HG03045 (cell line): ENCODE results near the gene CNOT4.
"Not testable (repeated sequence)": the region's sequence is repeated elsewhere in the genome, so short reads cannot be mapped to it uniquely, and the experiment has no call there.

Experiments
- ATAC-seq: cut with Tn5 transposase; IDR thresholded peaks from one replicate; pipeline ENCODE4 v1.9.1; 2021; ENCODE audit warnings: mild to moderate bottlenecking, moderate library complexity; ENCODE audit not compliant: unreplicated experiment

Gene CNOT4

DNA sequence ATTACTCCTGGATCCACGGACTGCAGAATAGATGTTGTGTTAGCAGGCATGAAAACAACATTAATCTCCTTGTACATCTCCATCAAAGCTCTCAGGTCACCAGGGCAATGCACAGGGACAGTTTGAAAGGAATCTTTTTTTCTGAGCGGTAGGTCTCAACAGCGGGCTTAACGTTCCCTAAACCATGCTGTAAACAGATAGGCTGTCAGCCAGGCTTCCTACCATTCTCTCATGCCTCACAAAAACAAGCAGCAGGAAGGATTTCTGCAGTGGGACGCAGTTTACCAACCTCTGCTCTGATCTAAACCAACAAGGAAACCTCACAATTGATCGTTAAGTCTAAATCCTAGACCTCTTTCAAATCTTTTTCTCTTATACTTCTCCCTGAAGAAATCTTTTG lies 50.8 kb downstream of the CNOT4 start:
- ATAC-seq: no peak

DNA sequence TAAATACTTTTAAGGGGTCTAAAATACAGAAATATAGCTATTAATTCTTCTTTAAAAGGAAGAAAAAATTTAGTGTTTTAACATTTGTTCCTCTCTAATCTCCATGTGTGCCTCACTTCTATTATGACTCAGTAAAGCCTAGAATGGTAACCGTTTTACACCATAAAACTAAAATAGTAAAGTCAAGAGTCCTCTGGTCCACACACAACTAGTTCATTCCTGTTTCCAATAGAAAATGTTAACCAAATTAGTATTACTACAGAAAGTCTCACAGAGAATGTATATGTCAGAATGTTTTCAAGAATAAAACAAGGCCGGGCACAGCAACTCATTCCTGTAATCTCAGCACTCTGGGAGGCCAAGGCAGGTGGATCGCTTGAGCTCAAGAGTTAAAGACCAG lies 55.8 kb downstream of the CNOT4 start:
- no peak for ATAC-seq

DNA sequence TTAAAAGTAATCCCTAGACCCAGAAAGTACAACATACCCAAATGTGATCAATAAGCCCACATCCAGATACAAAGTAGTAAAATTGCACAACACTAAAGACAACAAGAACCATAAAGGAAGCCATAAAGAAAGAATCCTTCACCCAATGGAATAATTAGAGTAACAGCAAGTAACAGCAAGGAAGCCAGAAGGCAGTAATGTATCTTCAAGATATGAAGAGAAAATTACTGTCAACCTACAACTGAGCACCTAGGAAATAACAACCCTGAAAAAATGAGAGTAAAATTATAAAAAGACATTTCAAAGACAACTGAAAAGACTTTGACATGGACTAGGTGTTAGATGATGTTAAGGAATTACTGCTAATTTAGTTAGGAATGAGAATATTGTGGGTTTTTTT lies 60.5 kb downstream of the CNOT4 start:
- ATAC-seq: no peak

DNA sequence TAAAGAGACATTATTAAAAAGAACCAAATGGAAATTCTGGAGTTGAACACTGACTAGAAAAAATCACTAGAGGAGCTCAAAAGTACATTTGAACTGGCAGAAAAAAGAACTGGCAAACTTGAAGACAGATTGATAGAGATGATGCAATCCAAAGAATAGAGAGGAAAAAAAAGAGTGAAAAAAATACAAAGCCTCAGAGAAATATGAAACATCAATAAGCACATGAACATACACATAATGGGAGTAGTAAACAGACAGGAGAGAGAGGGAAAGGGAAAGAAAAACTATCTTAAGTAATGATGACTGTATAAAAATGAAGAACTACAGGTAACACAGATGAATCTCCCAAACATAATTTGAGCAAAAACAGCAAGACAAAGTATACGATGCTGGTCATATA lies 61.1 kb downstream of the CNOT4 start:
- ATAC-seq: no peak

DNA sequence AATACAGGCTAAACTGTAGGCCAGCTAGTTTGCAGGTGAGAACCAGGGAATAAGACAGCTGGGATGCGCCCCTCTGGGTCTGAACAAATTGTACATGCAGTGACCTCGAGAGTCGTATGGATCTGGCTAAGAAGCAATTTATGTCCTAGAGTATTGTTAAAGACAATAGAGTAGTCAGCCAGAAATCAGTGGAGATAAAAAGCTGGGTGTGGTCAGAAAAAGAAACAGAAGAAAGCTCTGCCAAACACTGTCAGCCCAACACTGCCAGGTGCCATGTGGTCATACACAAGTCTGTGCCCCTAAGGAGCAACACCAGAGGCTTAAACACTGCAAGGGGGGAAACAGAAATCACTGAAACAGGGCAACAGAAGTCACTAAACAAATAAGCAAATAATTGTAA lies 62.2 kb downstream of the CNOT4 start:
- no peak for ATAC-seq

DNA sequence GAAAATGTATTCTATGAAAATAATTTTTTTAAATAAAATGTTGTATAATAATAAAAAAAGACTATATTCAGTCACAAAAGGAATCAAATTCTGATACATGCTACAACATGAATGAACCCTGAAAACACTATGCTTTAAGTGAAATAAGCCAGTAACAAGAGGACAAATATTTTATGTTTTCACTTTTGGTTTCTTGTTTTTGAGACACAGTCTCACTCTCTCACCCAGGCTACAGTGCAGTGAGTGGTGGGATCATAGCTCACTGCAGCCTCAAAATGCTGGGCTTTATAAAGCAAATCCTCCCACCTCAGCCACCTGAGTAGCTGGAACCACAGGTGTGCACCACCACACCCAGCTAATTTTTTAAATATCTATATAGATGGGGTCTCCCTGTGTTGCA lies 64.2 kb downstream of the CNOT4 start:
- no peak for ATAC-seq

DNA sequence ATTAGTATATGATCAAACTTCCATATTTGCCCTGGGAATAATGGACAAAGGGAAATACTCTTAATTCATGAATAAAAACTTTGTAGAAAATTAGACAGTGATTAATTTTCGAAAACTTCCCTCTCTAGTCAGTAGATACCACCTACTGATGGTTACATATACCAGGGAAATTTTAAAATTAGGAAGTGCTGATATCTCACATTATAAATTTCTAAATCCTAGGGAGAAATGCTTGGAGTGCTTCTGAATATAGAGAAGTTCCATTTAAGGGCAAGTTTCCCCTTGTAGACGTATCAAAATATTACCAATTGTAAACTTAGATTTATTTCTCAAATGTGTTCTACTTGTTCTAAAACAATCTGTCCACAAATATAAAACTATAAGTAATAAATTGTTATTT lies 64.6 kb downstream of the CNOT4 start:
- not testable (repeated sequence) for ATAC-seq

DNA sequence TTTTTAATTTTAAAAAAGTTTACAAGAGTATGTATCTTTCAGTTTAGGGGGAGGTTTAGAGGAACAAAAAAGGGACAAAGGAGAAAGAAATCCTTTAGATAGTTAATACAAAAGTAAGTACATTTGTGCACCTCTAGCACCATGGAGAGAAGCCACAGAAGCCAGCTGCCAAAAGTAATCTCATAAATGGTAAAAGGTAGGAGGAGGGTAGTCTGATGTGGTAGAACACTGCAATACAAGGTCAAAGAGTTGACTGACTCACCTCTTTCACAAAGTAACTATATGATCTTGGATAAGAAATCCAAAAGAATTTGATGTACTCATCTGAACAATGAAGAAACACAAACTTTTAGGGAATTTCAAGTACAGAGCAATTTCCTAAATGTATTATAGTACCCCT lies 68.1 kb downstream of the CNOT4 start:
- no peak for ATAC-seq

DNA sequence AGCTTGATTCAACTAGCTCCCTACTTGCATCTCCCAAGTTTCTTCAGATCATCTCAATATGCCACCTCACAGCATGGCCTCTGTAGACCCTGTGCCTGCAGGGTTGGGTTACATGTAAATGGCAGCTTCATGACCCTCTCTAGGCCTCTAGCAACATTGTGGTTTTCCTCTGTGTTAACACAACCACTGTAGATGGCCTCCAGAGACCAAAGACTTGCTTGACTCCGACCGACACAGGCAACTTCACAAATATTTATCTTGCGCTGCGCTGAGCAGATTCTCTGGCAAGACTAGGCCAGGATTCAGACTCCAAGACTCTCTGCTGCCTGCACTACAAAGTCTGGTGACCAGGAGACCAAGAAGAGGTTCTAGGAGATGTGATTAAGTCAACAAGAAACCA lies 75.9 kb downstream of the CNOT4 start:
- no peak for ATAC-seq

DNA sequence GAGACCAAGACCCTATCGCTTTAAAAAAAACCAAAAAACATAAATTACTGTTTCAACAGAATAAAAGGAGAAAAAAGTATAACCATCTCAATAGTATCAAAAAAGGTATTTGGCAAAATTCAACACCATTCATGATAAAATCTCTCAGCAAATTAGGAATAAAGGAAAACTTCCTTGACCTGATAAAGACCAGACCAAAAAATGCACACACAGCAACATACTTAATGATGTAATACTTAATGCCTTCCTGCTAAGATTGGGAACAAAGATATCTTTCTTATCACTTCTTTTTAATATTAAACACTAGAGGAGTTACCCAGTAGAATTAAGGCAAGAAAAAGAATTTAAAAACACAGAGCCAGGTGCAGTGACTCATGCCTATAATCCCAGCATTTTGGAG lies 79.3 kb downstream of the CNOT4 start:
- no peak for ATAC-seq

DNA sequence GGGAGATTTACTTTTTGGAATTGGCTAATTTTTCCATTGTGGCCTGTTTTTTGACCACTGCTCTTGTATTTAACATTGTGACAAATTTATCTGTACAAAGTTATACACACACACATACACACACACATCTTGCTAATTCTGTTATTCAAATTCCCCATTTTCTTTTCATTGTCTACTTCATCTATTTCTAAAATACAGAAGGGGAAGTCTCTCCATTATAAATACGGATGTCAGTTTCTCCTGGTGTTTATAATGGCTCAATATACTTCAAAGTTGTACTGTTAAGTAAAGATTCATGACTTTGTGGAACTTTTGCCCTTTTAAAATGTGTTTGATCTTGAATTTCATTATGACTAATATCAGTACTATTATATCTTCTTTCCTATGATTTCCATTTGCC lies 81.0 kb downstream of the CNOT4 start:
- ATAC-seq: no peak

DNA sequence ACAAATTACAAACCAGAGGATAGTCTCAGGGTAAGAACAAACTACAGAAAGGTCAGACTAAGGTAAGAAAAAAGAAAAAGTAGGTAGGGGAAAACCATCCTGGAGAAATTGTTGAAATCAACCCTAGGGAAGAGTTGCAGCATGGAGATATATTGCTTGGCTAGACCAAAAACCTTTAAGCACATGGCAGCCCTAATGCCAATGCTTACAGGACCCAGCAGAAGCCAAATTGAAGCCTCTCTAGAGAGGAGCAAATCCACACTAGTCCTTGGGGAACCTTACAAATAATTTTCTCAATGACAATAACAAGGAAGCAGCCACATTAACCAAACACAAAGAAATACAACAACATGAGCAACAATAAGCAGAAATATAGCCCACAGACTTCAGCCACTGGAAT lies 81.9 kb downstream of the CNOT4 start:
- no peak for ATAC-seq

DNA sequence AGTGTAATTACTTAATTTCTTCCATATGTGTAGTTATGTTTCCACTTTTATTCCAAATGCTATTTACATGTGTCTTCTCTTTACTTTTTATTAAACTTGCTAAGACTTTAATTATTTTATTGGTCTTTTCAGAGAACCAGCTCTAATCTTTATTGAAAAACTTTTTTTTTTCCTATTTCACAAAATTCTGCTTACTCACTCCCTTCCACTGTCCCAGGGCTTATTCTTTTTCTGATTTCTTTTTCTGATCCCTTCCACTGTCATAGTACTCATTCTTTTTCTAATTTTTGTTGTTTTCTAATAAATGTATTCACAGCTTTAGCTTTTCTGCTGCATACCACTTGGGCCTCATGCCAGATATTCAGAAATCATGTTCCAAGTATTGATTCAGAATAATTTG lies 82.7 kb downstream of the CNOT4 start:
- no peak for ATAC-seq

DNA sequence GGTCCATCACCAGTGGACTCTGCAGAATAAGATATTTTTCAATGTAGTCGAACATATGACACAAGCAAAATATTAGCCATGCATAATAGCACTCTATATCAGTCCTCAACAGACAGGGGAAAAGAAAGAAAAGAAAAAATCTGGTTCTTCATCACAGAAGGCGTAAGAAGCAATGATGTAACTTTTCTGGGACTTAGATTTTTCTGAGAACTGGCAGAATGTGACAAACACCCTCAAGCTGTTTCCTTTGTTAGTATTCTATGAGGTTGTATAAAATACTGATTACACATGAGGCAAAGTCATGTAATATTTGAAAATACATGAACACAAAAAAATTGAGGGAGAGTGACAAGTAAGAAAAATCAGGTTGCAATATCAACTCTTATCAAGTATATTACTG lies 84.9 kb downstream of the CNOT4 start:
- no peak for ATAC-seq

DNA sequence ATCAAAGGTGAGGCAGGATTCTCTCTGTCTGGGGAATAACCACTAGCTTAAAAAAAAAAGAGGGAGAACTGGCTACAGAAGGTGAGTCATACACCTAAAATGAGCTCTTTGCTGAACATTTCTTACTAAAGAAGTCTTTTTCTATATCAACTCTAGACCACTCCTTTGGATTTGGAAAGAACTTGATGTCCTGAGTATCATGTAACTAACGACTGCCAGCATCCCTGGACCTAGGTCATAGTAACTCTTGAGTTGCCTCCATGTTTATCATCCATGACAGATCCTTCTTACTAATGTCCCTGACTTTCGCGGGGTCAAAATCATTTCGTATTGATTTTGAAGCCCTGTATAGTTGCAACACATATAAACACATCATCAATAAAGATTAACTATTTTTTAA lies 89.1 kb downstream of the CNOT4 start:
- no peak for ATAC-seq

DNA sequence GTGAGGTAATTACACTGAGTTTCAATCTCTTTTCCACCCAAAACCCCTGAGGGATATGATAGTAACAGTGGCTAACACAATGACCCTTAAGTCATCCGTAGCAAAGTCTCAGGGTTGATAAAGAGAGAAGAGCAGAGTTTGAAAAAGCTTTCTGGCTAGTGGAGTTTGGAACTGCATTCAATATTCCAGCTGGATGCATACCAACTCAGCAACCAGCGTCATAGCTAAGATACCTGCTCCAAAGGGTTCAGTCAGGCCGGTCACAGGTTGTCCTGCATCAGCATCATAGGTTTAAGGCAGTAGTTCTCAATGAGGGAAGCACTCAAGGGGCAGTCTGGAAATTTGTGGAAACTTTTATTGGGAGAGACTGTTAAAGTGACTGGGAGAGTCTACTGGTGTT lies 93.5 kb downstream of the CNOT4 start:
- no peak for ATAC-seq

DNA sequence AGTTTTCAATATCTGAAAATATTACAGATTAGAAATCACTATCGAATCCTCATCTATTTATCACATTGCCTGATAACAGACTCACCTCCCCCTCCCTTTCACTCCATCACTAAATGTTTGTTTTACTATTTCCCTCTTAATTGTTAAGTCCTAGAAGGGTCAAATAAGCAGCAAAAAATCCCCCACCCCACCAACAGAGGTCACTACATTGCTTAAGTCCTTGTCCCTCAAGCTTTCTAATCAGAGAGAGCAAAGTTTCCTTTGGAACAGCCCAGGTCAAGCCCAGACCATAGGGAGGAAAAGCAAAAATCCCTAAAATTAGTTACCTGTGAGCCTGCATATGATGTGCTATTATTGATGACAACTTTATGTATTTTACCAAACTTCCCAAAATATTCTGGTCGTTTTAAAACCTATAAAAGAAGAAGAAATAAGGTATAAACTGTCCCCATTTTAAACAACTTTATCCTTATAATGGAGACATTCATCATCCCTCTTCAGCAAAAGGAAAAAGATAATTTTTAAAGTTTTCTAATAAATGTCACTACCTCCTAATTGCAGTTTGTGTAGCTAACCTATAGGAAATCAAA lies 95.0 kb downstream of the CNOT4 start:
- ATAC-seq: no peak

DNA sequence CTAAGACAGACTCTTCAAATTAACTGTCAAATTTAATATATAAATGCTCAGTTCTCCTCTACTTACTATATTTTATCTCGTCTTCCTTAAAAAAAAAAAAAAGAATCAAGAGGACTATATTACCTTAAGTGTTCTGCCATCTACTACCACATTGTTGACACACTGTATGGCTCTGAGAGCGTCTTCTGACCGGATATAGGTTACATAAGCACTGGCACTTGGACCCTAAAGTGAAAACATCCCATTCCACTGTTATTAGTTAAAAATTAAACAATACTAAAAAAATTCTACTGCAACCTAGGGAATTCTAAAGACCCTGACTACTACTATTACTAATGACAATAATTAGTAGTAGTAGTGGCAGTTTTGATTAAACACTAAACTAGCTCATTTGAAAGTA lies 95.7 kb downstream of the CNOT4 start:
- no peak for ATAC-seq

DNA sequence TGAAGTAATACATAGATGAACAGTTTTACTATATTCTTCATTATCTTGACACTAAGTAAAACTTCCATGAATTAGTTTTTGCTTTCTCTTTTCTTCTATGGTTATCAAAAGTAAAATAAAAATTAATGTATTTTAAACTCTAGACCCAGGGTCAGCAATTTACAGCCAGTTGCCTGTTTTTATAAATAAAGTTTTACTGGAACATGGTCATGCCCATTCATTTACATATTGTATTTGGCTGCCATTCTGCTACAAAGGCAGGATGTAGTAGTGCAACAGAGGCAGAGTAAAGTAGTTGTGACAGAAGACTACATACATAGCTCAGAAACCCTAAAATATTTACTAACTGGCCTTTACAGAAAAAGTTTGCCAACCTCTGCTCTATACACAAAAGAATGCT lies 98.8 kb downstream of the CNOT4 start:
- no peak for ATAC-seq

DNA sequence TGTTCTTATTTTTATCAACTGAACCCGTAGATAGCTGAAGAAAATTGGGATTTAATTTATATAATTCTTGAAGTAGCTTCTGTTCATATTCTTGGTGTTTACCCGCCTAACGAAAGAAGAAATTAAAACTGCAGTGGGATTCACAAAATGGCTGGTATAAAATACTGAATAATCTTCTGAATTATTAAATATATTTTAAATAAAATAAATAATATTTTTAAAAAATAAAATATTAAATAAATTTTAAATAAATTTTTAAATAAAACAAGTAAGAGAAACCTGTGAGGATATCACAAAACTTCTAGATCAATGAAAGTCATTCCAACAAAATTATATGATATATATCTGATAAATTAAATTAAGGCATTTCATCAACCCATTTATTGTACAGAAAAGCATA lies 99.4 kb downstream of the CNOT4 start:
- ATAC-seq: no peak

DNA sequence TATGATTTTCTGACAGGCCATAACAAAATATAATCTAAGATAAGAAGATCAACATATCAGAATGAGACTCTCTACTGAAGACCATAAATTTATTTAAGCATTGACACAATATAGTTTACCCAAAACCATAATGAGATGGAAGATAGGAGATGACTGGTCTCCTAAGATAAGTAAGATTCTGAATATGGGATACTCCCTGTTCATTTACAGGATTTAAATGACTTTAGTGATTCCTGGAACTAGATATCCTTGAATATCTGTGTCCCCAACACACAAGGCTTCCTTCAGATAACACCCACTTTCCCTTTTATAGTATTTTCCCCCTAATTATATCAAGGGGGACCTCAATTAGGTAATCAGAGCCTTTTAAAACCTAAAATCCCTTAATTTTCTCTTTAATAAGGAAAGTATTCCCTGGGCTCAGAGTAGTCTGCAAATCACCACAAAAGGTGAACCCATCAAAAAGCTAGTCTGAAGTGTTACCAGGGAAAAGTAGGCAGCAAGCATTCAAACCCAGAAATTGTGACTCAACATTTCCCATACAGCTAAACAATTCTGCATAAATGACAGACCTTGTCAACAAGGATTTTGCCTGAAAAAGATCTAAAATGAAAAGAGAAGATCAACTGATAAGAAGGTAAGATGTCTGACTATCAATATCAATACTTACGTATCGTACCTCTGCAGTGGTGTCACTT lies 99.9 kb downstream of the CNOT4 start:
- ATAC-seq: no peak

DNA sequence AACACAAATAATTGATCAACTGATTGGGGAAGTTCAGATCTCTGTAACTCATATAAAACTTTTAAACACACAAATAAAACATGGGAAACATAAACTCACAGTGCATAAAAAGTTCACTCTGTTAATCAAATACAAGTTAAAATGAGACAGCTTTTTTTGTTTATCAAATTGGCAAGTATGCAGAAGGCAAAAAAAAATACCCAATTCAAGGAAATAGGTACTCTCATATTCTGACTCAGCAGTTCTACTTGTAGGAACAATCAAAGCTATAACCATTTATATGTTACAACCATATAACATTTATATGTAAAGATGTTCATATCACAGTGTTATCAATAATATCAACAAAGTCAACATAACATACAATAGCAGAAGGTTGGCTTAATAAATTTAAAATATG lies 102.0 kb downstream of the CNOT4 start:
- ATAC-seq: no peak

DNA sequence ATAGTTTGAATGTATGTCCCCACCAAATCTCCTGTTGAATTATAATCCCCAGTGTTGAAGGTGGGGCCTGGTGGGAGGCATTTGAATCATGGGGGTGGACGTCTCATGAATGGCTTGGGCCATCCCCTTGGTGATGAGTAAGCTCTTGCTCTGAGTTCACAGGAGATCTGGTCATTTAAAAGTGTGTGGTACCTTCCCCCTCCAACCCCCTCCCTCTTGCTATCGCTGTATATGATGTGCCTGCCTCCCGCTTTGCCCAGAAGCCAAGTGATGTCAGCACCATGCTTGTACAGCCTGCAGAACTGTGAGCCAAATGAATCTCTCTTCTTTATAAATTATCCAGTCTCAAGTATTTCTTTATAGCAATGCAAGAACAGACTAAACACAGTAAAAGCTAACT lies 103.0 kb downstream of the CNOT4 start:
- no peak for ATAC-seq
